ENCODE measurements around the gene P2RX7. TPM values are rescaled to one million over a fixed set of nuclear protein-coding genes. Genes with fewer than 3 reads are reported as not detected.

Gene P2RX7
- total RNA-seq, 1 donor: 4.0 TPM

GRCh38 chr12:121218588-121219352 lies 86.1 kb downstream of the P2RX7 start:
- Histone ChIP-seq H3K9me3 (ENCODE audit: low read depth, low read length) (no peaks in the 10 kb centered on the region), H3K4me1 (ENCODE audit: insufficient read depth, low read length) (peaks cover 13% of the 10 kb centered on the region), H3K27ac (ENCODE audit: low read depth, low read length) (no peak overlapping the region), H3K36me3 (ENCODE audit: insufficient read depth, low read length) (no peaks in the 10 kb centered on the region), H3K79me2 (ENCODE audit: insufficient read depth, low read length) (no peaks in the 10 kb centered on the region), H4K20me1 (ENCODE audit: insufficient read depth, low read length) (no peaks in the 10 kb centered on the region), H2AFZ (ENCODE audit: low read length) (no peak overlapping the region), H3K27me3 (ENCODE audit: insufficient read depth, low read length) (no peaks in the 10 kb centered on the region), H3K4me2 (ENCODE audit: insufficient read depth, low read length) (no peak overlapping the region), H3K4me3 (ENCODE audit: insufficient read depth, low read length) (no peak overlapping the region)
- DNase-seq (ENCODE audit: insufficient read length, low spot score, missing footprints): peak; percentile 50
- TF ChIP-seq CTCF (IDR thresholded peaks at IDR 0.05; ENCODE audit: extremely low read depth, low read depth, low read length): no peak

DNA sequence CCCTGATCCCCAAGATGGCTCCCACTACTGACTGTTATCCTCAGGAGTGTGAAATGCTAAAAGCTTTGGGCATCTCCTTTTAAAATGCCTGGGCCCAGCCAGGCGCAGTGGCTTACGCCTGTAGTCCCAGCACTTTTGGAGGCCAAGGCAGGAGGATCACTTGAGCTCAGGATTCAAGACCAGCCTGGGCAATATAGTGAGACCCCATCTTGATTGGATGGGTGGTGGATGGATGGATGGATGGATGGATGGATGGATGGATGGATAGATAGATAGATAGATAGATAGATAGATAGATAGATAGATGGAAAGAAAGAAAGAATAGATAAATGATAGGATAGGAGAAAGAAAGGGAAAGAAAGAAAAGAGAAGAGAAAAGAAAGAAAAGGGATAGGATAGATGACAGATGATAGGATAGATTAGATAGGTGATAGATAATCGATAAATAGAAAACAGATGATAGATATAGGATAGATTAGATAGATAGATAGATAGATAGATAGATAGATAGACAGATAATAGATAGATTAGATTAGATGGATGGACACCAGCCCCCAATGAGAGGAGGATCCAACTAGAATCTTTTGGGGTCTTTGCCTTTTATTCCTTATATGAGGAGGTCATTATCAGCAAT lies 86.8 kb downstream of the P2RX7 start:
- H4K20me1 ChIP-seq (ENCODE audit: insufficient read depth, low read length): no peaks in the 10 kb centered on the region
- no peak overlapping the region for H3K4me2 ChIP-seq (ENCODE audit: insufficient read depth, low read length)
- no peak overlapping the region for H3K27ac ChIP-seq (ENCODE audit: low read depth, low read length)
- TF ChIP-seq CTCF (IDR thresholded peaks at IDR 0.05; ENCODE audit: extremely low read depth, low read depth, low read length): no peak
- H3K9me3 ChIP-seq (ENCODE audit: low read depth, low read length): no peaks in the 10 kb centered on the region
- H3K79me2 ChIP-seq (ENCODE audit: insufficient read depth, low read length): no peaks in the 10 kb centered on the region
- H3K36me3 ChIP-seq (ENCODE audit: insufficient read depth, low read length): no peaks in the 10 kb centered on the region
- no peak overlapping the region for H3K4me3 ChIP-seq (ENCODE audit: insufficient read depth, low read length)
- H2AFZ ChIP-seq (ENCODE audit: low read length): no peak overlapping the region
- no peaks in the 10 kb centered on the region for H3K27me3 ChIP-seq (ENCODE audit: insufficient read depth, low read length)
- peaks cover 9% of the 10 kb centered on the region for H3K4me1 ChIP-seq (ENCODE audit: insufficient read depth, low read length)
- no peak for DNase-seq (ENCODE audit: insufficient read length, low spot score, missing footprints)

GRCh38 chr12:121222847-121223246 lies 90.2 kb downstream of the P2RX7 start:
- no peaks in the 10 kb centered on the region for H3K36me3 ChIP-seq (ENCODE audit: insufficient read depth, low read length)

More at GRCh38 chr12:121222847-121223246, 90.2 kb downstream of the P2RX7 start:
- no peak overlapping the region for H3K4me3 ChIP-seq (ENCODE audit: insufficient read depth, low read length)
- peak; percentile 42 for DNase-seq (ENCODE audit: insufficient read length, low spot score, missing footprints)
- no peak for TF ChIP-seq CTCF (IDR thresholded peaks at IDR 0.05; ENCODE audit: extremely low read depth, low read depth, low read length)
- no peak overlapping the region for H3K27ac ChIP-seq (ENCODE audit: low read depth, low read length)
- no peaks in the 10 kb centered on the region for H3K9me3 ChIP-seq (ENCODE audit: low read depth, low read length)
- H3K4me2 ChIP-seq (ENCODE audit: insufficient read depth, low read length): no peak overlapping the region
- H2AFZ ChIP-seq (ENCODE audit: low read length): no peak overlapping the region
- H3K27me3 ChIP-seq (ENCODE audit: insufficient read depth, low read length): no peaks in the 10 kb centered on the region
- no peaks in the 10 kb centered on the region for H3K4me1 ChIP-seq (ENCODE audit: insufficient read depth, low read length)
- no peaks in the 10 kb centered on the region for H4K20me1 ChIP-seq (ENCODE audit: insufficient read depth, low read length)
- no peaks in the 10 kb centered on the region for H3K79me2 ChIP-seq (ENCODE audit: insufficient read depth, low read length)
